HEK293 (cell line): ENCODE data around the gene TSPAN3.

Source experiments
- CTCF ChIA-PET: fragments of 350-600 bp; formaldehyde crosslinking; extraction: SDS; loops from one replicate; lab custom pipeline; 2021; ENCODE audit warnings: antibody characterized with exemption; lab: Yijun Ruan, JAX
- POLR2A ChIA-PET: fragments of 300-600 bp; formaldehyde crosslinking; extraction: SDS; loops from one replicate; lab custom pipeline; 2020; ENCODE audit warnings: antibody characterized with exemption, inconsistent platforms; lab: Yijun Ruan, JAX
- H3K27ac ChIP-seq: fragments of 200-500 bp; sonication (Bioruptor generic); 2 replicates; pipeline ENCODE4 v1.5.1; 2014; ENCODE audit warnings: low read depth, low read length, control low read depth, inconsistent platforms; ENCODE audit errors: extremely low read depth
- H3K36me3 ChIP-seq, 2 experiments: fragments of 200-500 bp in 1 of 2; sonication (Bioruptor generic) in 1 of 2; 1 replicate in 1 of 2; 2 replicates in 1 of 2; pipeline ENCODE4 v1.5.1; 2014 to 2017; ENCODE audit warnings: inconsistent platforms in 2 of 2, low read length in 2 of 2; ENCODE audit not compliant: control insufficient read depth in 2 of 2, insufficient read depth in 1 of 2
- H3K4me1 ChIP-seq: fragments of 200-500 bp; sonication (Bioruptor generic); 2 replicates; pipeline ENCODE4 v1.5.1; 2014; ENCODE audit warnings: mild to moderate bottlenecking, low read length, inconsistent platforms; ENCODE audit not compliant: control insufficient read depth, insufficient read depth
- H3K4me3 ChIP-seq: 2 replicates; pipeline ENCODE4 v1.5.1; 2011; ENCODE audit warnings: low read depth, mild to moderate bottlenecking, control low read depth, low read length, moderate library complexity
- H3K9me3 ChIP-seq: fragments of 200-500 bp; sonication (Bioruptor generic); 2 replicates; pipeline ENCODE4 v1.5.1; 2014; ENCODE audit warnings: low read depth, low read length, inconsistent platforms; ENCODE audit not compliant: control insufficient read depth, insufficient read depth
- FEZF1 ChIP-seq: fragments of 450-650 bp; formaldehyde crosslinking; IDR thresholded peaks from 2 replicates; pipeline ENCODE4 v1.5.1; 2016; ENCODE audit warnings: missing biosample characterization, missing genetic modification characterization
- IKZF3 ChIP-seq: fragments of 450-650 bp; IDR thresholded peaks from 2 replicates; pipeline ENCODE4 v1.5.0; 2018; ENCODE audit warnings: missing biosample characterization, mild to moderate bottlenecking, missing genetic modification characterization, moderate library complexity
- KLF9 ChIP-seq: fragments of 450-650 bp; formaldehyde crosslinking; IDR thresholded peaks from 2 replicates; pipeline ENCODE4 v1.5.1; 2016; ENCODE audit warnings: missing biosample characterization, missing genetic modification characterization, low read depth
- MZF1 ChIP-seq: fragments of 450-650 bp; formaldehyde crosslinking; IDR thresholded peaks from 2 replicates; pipeline ENCODE4 v1.5.1; 2017; ENCODE audit warnings: missing biosample characterization, missing genetic modification characterization, borderline replicate concordance
- PRDM1 ChIP-seq: fragments of 450-650 bp; formaldehyde crosslinking; IDR thresholded peaks from 2 replicates; pipeline ENCODE4; 2016; ENCODE audit warnings: missing biosample characterization, missing genetic modification characterization
- REPIN1 ChIP-seq: fragments of 450-650 bp; formaldehyde crosslinking; IDR thresholded peaks from 2 replicates; pipeline ENCODE4 v1.5.1; 2017; ENCODE audit warnings: missing biosample characterization, missing genetic modification characterization, low read depth
- SP7 ChIP-seq: fragments of 450-650 bp; formaldehyde crosslinking; IDR thresholded peaks from 2 replicates; pipeline ENCODE4 v1.5.1; 2016; ENCODE audit warnings: missing biosample characterization, missing genetic modification characterization
- TRIM28 ChIP-seq: IDR thresholded peaks from 2 replicates; pipeline ENCODE4 v1.6.1; 2011; ENCODE audit warnings: low read length, control low read depth, borderline replicate concordance
- YY1 ChIP-seq: fragments of 450-650 bp; formaldehyde crosslinking; IDR thresholded peaks from 2 replicates; pipeline ENCODE4 v1.5.1; 2018; ENCODE audit warnings: missing biosample characterization, missing genetic modification characterization
- ZBTB17 ChIP-seq: fragments of 450-650 bp; formaldehyde crosslinking; IDR thresholded peaks from 2 replicates; pipeline ENCODE4 v1.5.1; 2016; ENCODE audit warnings: missing biosample characterization, missing genetic modification characterization
- ZBTB20 ChIP-seq: fragments of 450-650 bp; formaldehyde crosslinking; IDR thresholded peaks from 2 replicates; pipeline ENCODE4 v1.5.1; 2016; ENCODE audit warnings: missing biosample characterization, missing genetic modification characterization
- ZFP41 ChIP-seq: fragments of 450-650 bp; formaldehyde crosslinking; IDR thresholded peaks from 2 replicates; pipeline ENCODE4 v1.5.1; 2016; ENCODE audit warnings: missing biosample characterization, missing genetic modification characterization, borderline replicate concordance
- ZNF121 ChIP-seq: fragments of 450-650 bp; formaldehyde crosslinking; IDR thresholded peaks from 2 replicates; pipeline ENCODE4 v1.5.1; 2016; ENCODE audit warnings: missing biosample characterization, missing genetic modification characterization
- ZNF184 ChIP-seq: fragments of 450-650 bp; IDR thresholded peaks from 2 replicates; pipeline ENCODE4 v1.5.1; 2018; ENCODE audit warnings: missing biosample characterization, mild to moderate bottlenecking, missing genetic modification characterization
- ZNF366 ChIP-seq: fragments of 450-650 bp; formaldehyde crosslinking; conservative IDR thresholded peaks from 2 replicates; pipeline ENCODE4 v1.5.1; 2016; ENCODE audit warnings: missing biosample characterization, missing genetic modification characterization
- ZNF37A ChIP-seq: fragments of 450-650 bp; IDR thresholded peaks from 2 replicates; pipeline ENCODE4 v1.5.1; 2018; ENCODE audit warnings: missing biosample characterization, missing genetic modification characterization
- ZNF394 ChIP-seq: fragments of 450-650 bp; formaldehyde crosslinking; IDR thresholded peaks from 2 replicates; pipeline ENCODE4 v1.5.1; 2016; ENCODE audit warnings: missing biosample characterization, missing genetic modification characterization, mild to moderate bottlenecking, moderate library complexity, borderline replicate concordance
- ZNF433 ChIP-seq: fragments of 450-650 bp; formaldehyde crosslinking; IDR thresholded peaks from 2 replicates; pipeline ENCODE4 v1.5.1; 2016; ENCODE audit warnings: missing biosample characterization, missing genetic modification characterization, low read depth
- ZNF501 ChIP-seq: fragments of 450-650 bp; formaldehyde crosslinking; IDR thresholded peaks from 2 replicates; pipeline ENCODE4 v1.5.1; 2016; ENCODE audit warnings: missing biosample characterization, missing genetic modification characterization
- ZNF600 ChIP-seq: fragments of 450-650 bp; formaldehyde crosslinking; IDR thresholded peaks from 2 replicates; pipeline ENCODE4 v1.5.1; 2016; ENCODE audit warnings: missing biosample characterization, missing genetic modification characterization
- ZNF629 ChIP-seq: fragments of 450-650 bp; formaldehyde crosslinking; IDR thresholded peaks from 2 replicates; pipeline ENCODE4 v1.5.1; 2017; ENCODE audit warnings: missing biosample characterization, missing genetic modification characterization
- TF ChIP-seq, protein P1 (sequence below): fragments of 450-650 bp; formaldehyde crosslinking; optimal IDR thresholded peaks from 2 replicates; pipeline ENCODE3; 2016; ENCODE audit warnings: missing biosample characterization, mild to moderate bottlenecking, missing genetic modification characterization
- TF ChIP-seq, protein P2 (sequence below): fragments of 450-650 bp; formaldehyde crosslinking; IDR thresholded peaks from 2 replicates; pipeline ENCODE4 v1.5.1; 2017; ENCODE audit warnings: missing biosample characterization, missing genetic modification characterization
- TF ChIP-seq, protein P3 (sequence below): fragments of 450-650 bp; formaldehyde crosslinking; IDR thresholded peaks from 2 replicates; pipeline ENCODE4 v1.5.1; 2016; ENCODE audit warnings: missing biosample characterization, missing genetic modification characterization, low read depth

The TSPAN3 gene

DNA sequence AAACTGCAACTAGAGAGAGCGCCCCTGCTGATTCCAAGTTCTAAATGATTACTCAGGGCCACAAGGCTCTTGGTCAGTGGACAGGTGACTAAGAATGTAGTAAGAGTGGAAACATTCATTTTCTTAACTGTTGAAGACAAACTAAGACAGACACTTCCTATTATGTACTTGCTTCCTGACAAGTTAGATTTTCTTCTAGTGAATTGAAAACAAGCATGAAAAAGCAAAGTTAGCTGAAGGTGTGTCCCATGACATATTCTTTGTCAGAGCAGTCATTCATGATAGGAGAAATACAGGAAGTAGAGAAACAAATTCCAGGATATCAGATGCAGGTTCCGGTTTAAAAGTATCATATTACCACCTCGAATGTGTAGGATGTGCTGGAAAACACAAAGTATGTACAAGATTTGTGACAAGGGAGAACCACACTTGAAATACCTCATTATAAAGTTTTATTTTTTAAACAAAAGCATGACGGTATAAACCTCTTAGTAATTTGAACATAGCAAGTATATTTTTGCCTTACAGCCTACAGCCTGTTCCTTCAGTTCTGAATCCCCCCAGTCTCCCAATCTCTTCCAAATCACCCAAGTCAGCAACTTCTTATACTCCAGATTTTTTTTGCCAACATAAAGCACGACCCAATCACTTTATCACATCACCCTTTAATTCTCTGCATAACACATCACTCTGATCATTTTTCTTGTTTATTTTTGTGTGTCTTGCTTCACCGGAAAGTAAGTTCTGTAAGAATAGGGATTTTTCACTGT, 6.2 kb downstream of the TSPAN3 start:
- peaks cover 77% of the 10 kb centered on the region for H3K4me1 ChIP-seq
- H3K36me3 ChIP-seq, result peaks cover 5 to 8% of the 10 kb centered on the region in 2 experiments; a peak in 2 of 3 replicates
- TF ChIP-seq YY1 (tag by site-specific recombination) (no peak), PRDM1 (tag by site-specific recombination) (0 out of 2 replicates have a peak, but pooled peaks have one; percentile 30), ZNF37A (no peak), IKZF3 (tag by site-specific recombination) (0 out of 2 replicates have a peak, but pooled peaks have one; percentile 14), ZNF184 (tag by site-specific recombination) (0 out of 2 replicates have a peak, but pooled peaks have one; percentile 6), SP7 (0 out of 2 replicates have a peak, but pooled peaks have one; percentile 32), ZNF629 (tag by site-specific recombination) (peak; percentile 62), FEZF1 (no peak), ZNF600 (peak; percentile 67; the same call in 1 of the 2 replicates), ZBTB17 (tag by site-specific recombination) (0 out of 2 replicates have a peak, but pooled peaks have one; percentile 40), MZF1 (tag by site-specific recombination) (peak; percentile 54; the same call in 1 of the 2 replicates), ZNF394 (no peak), ZNF366 (tag by site-specific recombination) (peak; percentile 24; the same call in 1 of the 2 replicates), TRIM28 (peak; percentile 58; the same call in 1 of the 2 replicates), ZBTB20 (tag by site-specific recombination) (peak; percentile 92)
- TF ChIP-seq, protein P1, sequence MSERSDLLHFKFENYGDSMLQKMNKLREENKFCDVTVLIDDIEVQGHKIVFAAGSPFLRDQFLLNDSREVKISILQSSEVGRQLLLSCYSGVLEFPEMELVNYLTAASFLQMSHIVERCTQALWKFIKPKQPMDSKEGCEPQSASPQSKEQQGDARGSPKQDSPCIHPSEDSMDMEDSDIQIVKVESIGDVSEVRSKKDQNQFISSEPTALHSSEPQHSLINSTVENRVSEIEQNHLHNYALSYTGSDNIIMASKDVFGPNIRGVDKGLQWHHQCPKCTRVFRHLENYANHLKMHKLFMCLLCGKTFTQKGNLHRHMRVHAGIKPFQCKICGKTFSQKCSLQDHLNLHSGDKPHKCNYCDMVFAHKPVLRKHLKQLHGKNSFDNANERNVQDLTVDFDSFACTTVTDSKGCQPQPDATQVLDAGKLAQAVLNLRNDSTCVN (tag by site-specific recombination), result no peak
- TF ChIP-seq, protein P2, sequence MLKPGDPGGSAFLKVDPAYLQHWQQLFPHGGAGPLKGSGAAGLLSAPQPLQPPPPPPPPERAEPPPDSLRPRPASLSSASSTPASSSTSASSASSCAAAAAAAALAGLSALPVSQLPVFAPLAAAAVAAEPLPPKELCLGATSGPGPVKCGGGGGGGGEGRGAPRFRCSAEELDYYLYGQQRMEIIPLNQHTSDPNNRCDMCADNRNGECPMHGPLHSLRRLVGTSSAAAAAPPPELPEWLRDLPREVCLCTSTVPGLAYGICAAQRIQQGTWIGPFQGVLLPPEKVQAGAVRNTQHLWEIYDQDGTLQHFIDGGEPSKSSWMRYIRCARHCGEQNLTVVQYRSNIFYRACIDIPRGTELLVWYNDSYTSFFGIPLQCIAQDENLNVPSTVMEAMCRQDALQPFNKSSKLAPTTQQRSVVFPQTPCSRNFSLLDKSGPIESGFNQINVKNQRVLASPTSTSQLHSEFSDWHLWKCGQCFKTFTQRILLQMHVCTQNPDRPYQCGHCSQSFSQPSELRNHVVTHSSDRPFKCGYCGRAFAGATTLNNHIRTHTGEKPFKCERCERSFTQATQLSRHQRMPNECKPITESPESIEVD (tag by site-specific recombination), result peak; percentile 86
- H3K4me3 ChIP-seq, result no peak overlapping the region
- CTCF ChIA-PET, result interaction anchor here (2.0 kb wide), 1 partner anchor 30 kb away, joined by 8 read pairs; no protein-coding TSS in a partner anchor
- peak overlapping the region; percentile 35; the same call in 1 of the 2 replicates for H3K27ac ChIP-seq
- POLR2A ChIA-PET, result interaction anchor here (0.5 kb wide), 1 partner anchor 755 kb away, joined by 4 read pairs; no protein-coding TSS in a partner anchor
- H3K9me3 ChIP-seq, result no peaks in the 10 kb centered on the region

DNA sequence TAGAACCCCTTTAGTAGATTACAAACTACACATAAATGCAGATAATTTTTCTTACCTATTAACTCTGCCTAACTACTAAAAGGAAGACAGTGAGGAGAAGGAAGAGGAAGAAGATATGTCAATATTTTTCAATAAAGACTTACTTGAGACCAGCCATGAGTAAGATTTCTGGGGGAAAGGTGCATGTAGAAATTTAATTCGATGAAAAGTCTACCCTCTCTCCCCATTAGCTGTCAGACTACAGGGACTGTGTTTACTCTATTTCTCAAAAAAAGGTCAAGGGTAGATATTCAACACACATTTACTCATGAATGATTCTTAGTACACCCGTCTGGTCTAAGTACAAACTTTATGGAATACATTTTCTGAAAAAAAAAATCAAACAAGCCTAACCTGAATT, 6.8 kb downstream of the TSPAN3 start:
- H3K4me1 ChIP-seq, result peaks cover 79% of the 10 kb centered on the region
- peaks cover 4 to 5% of the 10 kb centered on the region in 2 experiments; a peak in 2 of 3 replicates for H3K36me3 ChIP-seq
- H3K27ac ChIP-seq, result no peak overlapping the region
- TF ChIP-seq YY1 (tag by site-specific recombination) (no peak), ZFP41 (tag by site-specific recombination) (no peak)
- TF ChIP-seq, all 188 proteins: peak for 0
- POLR2A ChIA-PET, result interaction anchor here (0.5 kb wide), 1 partner anchor 754 kb away, joined by 4 read pairs; no protein-coding TSS in a partner anchor
- Histone ChIP-seq H3K9me3 (no peaks in the 10 kb centered on the region), H3K4me3 (no peak overlapping the region)
- CTCF ChIA-PET, result interaction anchor here (2.0 kb wide), 1 partner anchor 29 kb away, joined by 8 read pairs; no protein-coding TSS in a partner anchor

DNA sequence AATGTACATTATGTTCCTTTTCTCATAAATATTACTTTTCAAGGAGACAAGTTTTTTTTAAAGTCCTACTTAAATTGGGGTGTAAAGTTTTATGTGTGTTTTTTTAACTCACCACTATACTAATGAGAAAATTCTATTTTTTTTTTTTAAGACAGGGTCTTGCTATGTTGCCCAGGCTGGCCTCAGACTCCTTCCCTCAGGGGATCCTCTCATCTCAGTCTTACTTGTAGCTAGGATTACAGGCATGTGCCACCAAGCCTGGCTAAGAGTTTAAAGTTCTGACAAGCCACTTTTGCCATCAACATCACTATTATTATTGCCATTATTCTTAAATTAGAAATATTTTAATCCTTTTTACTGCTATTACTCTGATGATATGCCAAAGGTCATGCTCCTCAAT, 7.7 kb downstream of the TSPAN3 start:
- Histone ChIP-seq H3K27ac (no peak overlapping the region), H3K4me3 (no peak overlapping the region), H3K36me3 (peaks cover 0 to 5% of the 10 kb centered on the region in 2 experiments; a peak in 1 of 3 replicates), H3K9me3 (no peaks in the 10 kb centered on the region), H3K4me1 (peaks cover 71% of the 10 kb centered on the region)
- ChIA-PET POLR2A (no interaction called here), CTCF (interaction anchor here (2.0 kb wide), 1 partner anchor 28 kb away, joined by 8 read pairs; no protein-coding TSS in a partner anchor)
- TF ChIP-seq ZNF433 (tag by site-specific recombination) (no peak), ZNF501 (no peak), ZNF121 (tag by site-specific recombination) (peak; percentile 96), KLF9 (tag by site-specific recombination) (no peak), REPIN1 (tag by site-specific recombination) (no peak)
- TF ChIP-seq, protein P2 (tag by site-specific recombination), result peak; percentile 33; the same call in 1 of the 2 replicates
- TF ChIP-seq, protein P3, sequence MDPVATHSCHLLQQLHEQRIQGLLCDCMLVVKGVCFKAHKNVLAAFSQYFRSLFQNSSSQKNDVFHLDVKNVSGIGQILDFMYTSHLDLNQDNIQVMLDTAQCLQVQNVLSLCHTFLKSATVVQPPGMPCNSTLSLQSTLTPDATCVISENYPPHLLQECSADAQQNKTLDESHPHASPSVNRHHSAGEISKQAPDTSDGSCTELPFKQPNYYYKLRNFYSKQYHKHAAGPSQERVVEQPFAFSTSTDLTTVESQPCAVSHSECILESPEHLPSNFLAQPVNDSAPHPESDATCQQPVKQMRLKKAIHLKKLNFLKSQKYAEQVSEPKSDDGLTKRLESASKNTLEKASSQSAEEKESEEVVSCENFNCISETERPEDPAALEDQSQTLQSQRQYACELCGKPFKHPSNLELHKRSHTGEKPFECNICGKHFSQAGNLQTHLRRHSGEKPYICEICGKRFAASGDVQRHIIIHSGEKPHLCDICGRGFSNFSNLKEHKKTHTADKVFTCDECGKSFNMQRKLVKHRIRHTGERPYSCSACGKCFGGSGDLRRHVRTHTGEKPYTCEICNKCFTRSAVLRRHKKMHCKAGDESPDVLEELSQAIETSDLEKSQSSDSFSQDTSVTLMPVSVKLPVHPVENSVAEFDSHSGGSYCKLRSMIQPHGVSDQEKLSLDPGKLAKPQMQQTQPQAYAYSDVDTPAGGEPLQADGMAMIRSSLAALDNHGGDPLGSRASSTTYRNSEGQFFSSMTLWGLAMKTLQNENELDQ, result no peak
